CD4-positive, alpha-beta T cell treated with Interleukin-12 subunit alpha and Interleukin-12 subunit beta, for 1 hour (primary cell): ENCODE results near the gene ZNF267.
"Not testable (repeated sequence)": the region's sequence is repeated elsewhere in the genome, so short reads cannot be mapped to it uniquely, and the experiment has no call there.

Experiments
- DNase-seq: peaks from one replicate; pipeline ENCODE4 v3.0.0-alpha.2; 2020

The ZNF267 gene

DNA sequence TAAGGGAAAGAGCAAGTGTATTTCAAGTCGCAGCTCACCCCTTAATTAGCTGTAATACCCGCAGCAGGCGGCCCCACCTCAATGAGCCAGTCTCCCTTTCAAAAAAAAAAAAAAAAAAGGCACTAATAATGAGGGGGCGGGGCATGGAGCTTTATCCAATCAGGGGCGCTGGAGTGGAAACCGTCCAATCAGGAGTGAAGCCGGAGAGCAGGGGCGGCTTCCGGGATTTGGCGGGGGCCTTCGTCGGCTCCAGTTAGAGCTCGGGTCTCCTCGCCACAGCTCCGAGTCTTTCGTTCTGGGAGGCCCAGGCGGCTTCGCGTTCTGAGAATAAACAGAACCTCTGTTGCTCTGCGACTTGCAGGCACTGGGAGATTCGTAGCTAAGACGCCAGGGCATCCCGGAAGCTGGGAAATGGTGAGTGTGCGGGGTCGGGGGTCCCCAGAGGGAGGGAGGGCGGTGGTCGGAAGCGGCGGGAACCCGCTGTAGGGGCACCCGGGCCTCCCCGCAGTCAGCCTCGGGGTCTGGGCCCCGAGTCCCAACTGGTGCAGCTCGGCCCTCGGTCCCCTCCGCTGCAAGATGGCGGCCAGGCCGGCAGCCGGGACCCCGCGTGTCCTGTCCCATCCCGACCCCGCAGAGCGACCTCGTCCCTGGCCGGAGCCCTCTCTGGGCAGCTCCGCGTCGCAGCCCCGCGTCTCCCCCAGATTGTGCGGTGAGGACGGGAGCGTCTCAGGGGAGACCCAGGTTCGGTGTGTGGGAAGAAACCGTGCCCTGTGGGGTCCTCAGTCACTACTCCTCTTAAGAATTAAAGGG, at the start of gene ZNF267:
TSS of gene ZNF267 (plus strand) at position 252 of the 810 bp plus-strand sequence. CDS start at position 412, 160 bp downstream.
- DNase-seq, result peak; percentile 96

DNA sequence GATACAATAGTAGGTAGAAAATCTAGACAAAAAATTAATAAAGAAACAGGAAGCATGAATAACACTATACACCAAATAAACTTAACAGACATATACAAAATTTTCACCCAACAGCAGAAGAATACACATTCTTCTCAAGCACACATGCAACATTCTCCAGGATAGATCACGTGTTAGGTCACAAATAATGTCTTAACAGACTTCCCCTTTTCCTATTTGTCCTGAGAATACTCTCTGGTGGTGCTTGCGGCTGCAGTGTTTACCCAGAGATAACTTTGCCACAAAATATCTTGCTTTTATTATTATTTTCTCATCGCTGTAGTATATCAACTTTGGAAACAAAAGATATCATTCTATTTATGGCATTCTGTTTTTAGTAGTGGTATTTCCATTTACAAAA, 40.6 kb upstream of the ZNF267 start:
- no peak for DNase-seq

- not testable (repeated sequence) for DNase-seq
Observed at GRCh38 chr16:31836396-31836795, 37.2 kb upstream of the ZNF267 start.

DNA sequence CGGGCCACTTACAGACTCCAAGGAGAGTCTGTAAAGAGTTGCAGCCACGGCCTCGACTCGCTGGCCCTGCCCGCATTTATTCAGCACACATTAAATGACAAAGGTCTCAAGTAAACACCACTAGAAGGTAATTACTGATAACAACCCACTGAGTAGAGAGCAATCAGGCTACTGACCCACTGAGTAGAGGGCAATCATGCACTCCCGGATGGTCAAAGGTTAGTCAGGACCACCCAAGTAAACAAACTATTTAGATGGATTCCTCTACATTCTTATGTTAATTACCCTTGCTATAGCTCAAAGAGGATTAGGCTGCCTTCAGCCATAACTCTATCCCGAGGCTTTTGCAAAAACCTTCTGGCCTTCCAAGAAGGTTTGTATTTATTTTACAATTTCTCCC, 30.7 kb upstream of the ZNF267 start:
- DNase-seq, result no peak

DNA sequence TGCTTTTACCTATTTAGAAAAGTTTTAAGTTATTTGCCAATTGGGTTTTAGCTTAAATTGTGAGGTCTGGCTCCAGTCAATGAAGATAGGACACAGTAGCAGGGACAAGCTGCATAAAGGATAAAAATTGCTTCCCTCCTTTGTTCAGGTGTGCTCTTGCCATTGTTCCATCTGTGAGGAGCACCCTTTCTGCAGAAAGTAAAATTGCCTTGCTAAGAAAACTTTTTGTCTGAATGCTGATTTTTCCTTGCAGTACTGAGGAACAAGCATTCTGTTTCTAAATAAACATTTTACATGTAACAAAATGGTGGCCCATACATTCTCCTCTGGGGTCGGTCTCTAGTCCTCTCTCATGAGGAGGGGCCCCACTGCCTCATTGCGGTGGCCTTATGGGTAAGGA, 25.0 kb upstream of the ZNF267 start:
- DNase-seq, result not testable (repeated sequence)

DNA sequence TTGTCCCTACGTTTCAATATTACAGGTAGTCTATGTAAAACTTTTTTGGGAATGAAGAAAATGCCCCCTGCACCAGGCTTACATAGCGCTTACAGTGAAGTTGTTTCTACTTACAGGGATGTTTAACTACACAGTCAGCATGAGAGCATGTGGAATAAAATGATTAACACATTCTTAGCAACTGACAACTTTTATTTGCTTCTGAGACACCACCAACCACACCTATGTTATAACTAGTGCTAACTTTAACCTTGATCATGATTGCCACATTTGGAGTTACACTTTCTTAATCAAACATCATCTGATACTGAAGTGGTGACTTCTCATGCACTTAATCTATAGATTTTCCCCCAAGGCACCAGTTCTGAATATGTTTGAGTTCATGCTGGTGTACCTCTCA, 20.3 kb upstream of the ZNF267 start:
- DNase-seq, result no peak

DNA sequence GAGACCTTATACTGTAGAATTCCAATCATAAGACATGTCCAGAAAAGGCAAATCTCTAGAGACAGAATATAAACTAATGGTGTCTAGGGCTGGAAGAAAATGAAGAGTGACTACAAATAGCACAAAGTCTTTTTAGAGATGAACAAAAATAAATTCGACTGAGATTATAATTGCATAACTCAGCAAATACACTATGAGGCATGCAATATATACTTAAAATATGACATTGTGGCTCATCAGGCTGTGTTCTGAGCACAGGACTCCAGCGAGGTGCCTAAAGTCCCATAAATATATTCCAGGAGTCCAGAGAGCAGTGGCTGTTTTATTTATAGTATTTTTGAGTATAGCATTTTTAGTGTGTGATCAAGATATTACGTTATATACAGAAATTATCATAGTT, 13.1 kb upstream of the ZNF267 start:
- DNase-seq, result no peak

GRCh38 chr16:31861455-31861854, 12.2 kb upstream of the ZNF267 start:
- DNase-seq, result peak; percentile 47

DNA sequence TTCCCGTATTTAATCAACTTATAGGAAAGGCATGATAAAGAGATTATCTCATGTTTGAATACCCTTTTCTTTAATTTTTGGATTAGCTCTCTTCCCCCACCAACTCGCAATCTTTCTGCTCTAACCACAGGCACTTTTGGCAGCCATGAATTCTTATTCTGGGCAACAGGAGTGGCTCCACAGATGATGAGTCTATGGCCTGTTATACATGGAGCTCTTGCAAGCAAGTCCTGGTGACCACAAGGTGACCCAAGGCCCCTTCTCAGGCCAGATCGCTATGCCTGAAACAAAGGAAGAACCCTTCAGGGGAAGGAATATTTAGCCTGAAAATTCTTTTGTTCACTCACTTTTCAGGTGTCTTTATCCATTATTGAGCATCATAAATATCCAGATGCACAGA, 10.8 kb upstream of the ZNF267 start:
- no peak for DNase-seq

DNA sequence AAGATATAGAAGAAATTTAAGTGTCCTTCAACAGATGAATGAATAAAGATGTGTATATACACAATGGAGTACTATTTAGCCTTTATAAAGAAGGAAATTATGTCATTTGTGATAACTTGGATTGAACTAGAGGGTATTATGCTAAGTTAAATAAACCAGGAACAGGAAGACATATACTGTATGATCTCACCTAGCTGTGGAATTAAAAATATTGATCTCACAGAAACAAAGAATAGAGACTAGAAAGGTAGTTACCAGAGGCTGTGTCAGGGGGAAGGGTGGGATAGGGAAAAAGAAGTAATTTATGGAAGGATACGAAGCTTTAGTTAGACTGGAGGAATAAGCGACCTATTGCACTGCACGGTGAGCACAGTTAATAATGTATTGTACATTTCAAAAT, 5.4 kb upstream of the ZNF267 start:
- DNase-seq, result no peak

DNA sequence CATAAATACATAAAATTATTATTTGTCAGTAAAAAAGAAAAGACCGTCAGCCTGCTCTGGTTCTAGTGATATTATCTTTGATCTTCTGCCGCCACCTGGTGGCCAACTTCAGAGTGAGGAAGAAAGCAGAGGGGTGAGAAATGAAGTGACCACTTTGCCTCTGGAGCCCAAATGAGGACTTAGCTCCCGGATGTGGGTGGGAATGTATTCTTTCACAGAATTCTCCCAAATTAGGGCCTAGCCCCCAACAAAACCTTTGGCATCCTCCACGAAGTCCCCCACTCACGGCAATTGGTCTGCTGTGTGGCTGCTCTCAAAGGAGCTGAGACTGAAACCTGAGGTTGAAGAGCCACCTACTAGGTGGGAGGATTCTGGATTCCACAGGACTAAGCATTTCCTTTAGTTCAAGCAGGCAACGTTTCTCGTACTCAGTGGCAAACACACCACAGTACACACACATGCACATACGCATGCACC, 4.9 kb upstream of the ZNF267 start:
- DNase-seq, result peak; percentile 84

GRCh38 chr16:31869511-31870201, 4.0 kb upstream of the ZNF267 start:
- peak; percentile 89 for DNase-seq

DNA sequence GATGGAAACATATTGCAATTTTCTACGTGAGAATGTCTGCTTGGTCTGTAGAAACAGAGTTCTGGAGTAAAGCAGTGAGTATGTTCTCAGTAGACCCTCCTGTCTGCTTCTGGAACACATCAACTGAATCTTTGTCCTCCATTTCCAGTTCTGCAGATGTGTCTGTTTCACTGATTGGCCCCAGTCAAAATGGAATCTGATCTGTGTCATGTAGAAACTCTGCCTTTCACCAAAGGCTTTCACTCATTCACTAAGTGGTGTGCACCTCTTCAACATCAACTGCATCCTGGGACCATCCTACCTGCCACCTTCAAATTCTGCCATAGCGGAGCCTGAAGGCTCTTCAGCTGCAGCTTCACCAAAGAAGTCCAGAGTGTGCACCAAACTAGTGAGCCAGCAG, 2.8 kb upstream of the ZNF267 start:
- no peak for DNase-seq

DNA sequence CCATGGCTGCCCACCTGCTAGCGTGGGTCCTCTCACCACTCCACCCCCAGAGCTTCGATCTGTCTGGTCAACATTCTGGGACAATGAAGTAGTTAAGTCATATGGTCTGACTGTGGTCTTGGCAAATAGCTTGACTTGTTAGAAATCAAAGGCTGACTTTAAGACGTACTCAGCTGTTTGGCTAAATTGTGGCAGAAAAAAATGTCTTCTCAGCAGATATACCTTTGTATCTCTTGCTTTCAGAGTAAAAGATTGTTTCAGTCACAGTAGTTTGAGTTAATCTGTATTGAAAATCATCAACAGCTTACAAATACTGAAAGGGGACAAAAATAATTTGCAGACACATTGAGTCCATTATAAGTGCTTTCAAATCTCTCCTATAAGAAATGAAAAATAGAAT, 2.1 kb upstream of the ZNF267 start:
- no peak for DNase-seq

- no peak for DNase-seq
Observed at GRCh38 chr16:31872201-31872600, 1.4 kb upstream of the ZNF267 start.

- DNase-seq, result peak; percentile 64
Observed at GRCh38 chr16:31874366-31875111, 932 bp downstream of the ZNF267 start.

DNA sequence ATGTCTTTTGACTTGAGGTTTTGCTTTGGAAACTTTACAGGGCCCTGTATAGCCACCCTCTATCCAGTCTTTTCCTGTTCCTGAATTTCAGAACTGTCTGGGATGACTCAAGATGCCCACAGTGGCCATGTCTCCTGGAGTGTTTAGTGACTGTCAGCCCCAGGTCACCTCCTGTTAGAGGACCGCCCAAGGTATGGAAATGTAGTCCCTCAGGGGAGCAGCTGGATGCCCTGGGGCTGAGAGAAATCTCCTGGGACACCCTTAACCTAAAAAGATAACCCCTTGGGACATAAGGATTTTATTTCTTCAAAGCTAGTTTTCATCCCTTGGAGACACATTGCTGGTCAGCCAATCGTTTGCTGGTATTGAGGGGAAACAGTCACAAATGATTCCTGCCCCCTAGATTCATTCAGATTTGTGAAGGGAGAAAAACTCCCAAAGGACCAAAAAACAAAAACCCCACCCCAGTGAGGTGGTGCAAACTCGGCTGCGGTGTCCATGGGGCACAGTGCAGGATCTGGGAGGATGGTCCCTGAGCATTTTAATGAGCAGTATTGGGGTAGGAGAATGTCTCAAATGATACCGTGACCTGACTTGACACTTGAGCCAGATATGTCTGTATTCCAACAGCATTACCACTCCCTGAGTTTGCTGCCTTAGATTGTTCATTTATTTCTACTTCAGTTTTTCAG, 1.7 kb downstream of the ZNF267 start:
- DNase-seq, result no peak

DNA sequence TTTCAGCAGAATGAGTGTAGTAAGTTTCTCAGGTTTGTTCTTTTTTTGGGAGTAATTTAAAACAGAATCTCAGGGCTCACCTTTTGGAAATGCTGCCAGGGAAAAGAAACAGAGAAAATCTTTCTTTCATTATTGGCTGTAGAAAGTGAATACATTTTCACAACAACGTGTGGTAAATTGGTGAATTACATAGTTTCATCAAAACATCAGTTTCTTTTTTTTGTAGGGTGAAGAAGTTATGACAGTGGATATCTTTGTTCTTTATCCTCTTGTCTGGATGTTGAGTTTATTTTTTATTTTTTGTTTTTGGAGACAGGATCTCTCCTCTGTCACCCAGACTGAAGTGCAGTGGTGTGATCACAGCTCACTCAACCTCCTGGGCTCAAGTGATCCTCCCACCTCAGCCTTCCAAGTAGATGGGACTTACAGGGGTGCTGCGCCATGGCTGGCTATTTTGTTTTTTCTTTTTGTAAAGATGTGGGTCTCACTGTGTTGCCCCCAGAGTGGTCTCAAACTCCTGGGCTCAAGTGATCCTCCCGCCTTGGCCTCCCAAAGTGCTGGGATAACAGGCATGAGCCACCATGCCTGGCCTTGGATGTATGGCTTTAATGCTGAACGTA, 2.4 kb downstream of the ZNF267 start:
- DNase-seq, result peak; percentile 30

- DNase-seq, result peak; percentile 81
Observed at GRCh38 chr16:31876951-31877828, 3.6 kb downstream of the ZNF267 start.

DNA sequence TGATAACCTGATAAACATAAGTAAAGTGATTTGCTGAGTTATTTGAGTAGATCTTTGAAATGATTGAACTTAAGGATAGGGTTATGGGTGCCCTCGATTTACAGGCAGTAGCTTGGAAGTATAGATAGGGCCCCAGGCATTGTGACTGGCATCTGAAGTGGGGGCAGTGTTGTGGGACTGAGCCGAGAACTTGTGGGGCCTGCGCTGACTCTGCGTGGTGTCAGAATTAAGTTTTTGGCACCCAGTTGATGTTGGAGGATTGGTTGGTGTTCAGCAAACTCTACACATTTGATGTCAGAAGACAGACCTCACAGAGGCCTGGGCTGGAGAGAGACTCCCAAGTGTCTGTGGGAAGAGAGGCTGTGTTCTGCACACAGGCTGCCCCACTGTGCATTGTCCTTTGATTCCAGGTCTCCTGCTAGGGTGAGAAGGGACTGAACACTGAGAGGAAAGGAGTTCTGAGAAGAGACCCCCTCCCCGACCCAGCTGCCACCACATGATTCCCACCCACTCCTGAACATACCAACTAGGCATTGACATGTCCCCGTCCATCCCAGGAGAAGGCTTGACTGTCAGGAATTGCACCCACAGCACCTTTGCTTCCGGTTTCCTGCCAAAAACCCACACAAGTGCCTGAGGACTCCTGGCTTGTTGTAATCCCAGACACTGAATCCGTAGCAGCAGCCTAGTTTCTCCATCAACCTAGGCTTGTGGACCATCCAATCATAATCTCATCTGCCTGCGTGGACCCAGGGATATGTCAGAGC, 4.5 kb downstream of the ZNF267 start:
- no peak for DNase-seq

- DNase-seq, result no peak
Observed at GRCh38 chr16:31879937-31880321, 6.3 kb downstream of the ZNF267 start.
